Astrocyte (in vitro differentiated cells and primary cell): ENCODE measurements around the gene STARD13.

Experiments
- EZH2 ChIP-seq: IDR thresholded peaks from 2 replicates; pipeline ENCODE4 v1.6.1; 2012; ENCODE audit warnings: mild to moderate bottlenecking, low read length, inconsistent platforms; ENCODE audit not compliant: insufficient read depth
- TF ChIP-seq, protein P1 (sequence below): IDR thresholded peaks from 2 replicates; pipeline ENCODE4 v1.5.1; 2011; ENCODE audit warnings: low read depth, mild to moderate bottlenecking, inconsistent platforms, low read length, moderate library complexity; ENCODE audit not compliant: insufficient read depth

DNA sequence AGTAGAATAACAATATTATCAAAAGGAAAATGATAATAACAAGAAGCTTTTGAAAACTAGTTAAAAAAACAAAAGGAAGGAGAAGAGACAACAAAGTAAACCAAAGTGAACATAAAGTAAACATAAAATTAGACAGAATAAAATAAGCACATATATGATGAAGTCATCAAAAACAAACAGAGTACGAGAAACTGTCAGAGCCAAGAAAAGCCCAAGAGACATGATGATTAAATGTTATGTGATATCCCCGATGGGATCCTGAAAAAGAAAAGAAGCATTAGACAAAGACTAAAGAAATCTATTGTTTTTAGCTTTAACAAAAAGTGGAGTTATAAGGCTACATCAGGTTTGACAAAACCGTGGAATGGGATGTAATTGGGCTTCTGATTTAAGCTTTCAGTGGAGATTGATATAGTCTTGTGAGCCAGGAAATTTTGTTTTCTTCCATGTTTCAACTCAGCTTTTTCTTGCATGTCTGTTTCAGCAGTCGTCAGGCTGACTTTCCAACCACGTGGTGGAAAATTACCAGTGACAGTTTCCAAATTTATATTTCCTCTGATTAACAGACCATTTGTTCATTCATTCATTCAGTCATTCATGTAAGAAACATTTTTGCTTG, 204.5 kb downstream of the STARD13 start:
- TF ChIP-seq, protein P1, sequence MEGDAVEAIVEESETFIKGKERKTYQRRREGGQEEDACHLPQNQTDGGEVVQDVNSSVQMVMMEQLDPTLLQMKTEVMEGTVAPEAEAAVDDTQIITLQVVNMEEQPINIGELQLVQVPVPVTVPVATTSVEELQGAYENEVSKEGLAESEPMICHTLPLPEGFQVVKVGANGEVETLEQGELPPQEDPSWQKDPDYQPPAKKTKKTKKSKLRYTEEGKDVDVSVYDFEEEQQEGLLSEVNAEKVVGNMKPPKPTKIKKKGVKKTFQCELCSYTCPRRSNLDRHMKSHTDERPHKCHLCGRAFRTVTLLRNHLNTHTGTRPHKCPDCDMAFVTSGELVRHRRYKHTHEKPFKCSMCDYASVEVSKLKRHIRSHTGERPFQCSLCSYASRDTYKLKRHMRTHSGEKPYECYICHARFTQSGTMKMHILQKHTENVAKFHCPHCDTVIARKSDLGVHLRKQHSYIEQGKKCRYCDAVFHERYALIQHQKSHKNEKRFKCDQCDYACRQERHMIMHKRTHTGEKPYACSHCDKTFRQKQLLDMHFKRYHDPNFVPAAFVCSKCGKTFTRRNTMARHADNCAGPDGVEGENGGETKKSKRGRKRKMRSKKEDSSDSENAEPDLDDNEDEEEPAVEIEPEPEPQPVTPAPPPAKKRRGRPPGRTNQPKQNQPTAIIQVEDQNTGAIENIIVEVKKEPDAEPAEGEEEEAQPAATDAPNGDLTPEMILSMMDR = no peak
- TF ChIP-seq EZH2 = no peak
